Astrocyte of the spinal cord (primary cell): ENCODE measurements around the gene DDX19B.
A peak's percentile ranks its signal among the peaks of the same experiment; 100 is the strongest.
"Not testable (repeated sequence)": the region's sequence is repeated elsewhere in the genome, so short reads cannot be mapped to it uniquely, and the experiment has no call there.

Source experiments
- DNase-seq: peaks from one replicate; pipeline ENCODE4 v3.0.0; 2011; ENCODE audit warnings: low read depth, low spot score
- H3K4me3 ChIP-seq: 2 replicates; pipeline ENCODE4 v1.5.1; 2011; ENCODE audit warnings: low read depth, mild to moderate bottlenecking, low read length, moderate library complexity
- in situ Hi-C: cut with HindIII; loops from 2 replicates; pipeline ENCODE4 v1.10.0; 2017; ENCODE audit warnings: low sequenced_read_pairs
- TF ChIP-seq, protein P1 (sequence below): IDR thresholded peaks from 2 replicates; pipeline ENCODE4 v1.5.1; 2012; ENCODE audit warnings: low read depth, mild to moderate bottlenecking, low read length, inconsistent platforms

The DDX19B gene

DNA sequence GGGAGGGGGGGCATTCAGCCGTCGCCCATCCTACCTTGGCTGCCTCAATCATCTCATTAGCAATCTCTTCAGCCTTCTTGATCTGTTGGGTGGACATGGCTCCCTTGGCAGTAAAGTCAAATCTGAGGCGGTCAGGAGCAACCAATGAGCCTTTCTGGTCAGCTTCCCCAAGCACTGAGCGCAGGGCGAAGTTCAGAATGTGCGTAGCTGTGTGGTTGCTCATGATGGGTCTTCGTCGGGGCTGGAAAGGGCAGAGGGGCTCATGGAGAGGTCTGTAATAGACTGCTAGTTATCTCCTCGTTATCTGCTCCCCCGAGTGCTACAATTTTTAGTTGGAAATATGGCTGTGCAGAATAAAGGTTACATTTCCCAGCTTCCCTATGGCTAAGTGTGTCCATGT is 40.0 kb upstream of the DDX19B start:
- H3K4me3 ChIP-seq, result no peak overlapping the region
- TF ChIP-seq, protein P1, sequence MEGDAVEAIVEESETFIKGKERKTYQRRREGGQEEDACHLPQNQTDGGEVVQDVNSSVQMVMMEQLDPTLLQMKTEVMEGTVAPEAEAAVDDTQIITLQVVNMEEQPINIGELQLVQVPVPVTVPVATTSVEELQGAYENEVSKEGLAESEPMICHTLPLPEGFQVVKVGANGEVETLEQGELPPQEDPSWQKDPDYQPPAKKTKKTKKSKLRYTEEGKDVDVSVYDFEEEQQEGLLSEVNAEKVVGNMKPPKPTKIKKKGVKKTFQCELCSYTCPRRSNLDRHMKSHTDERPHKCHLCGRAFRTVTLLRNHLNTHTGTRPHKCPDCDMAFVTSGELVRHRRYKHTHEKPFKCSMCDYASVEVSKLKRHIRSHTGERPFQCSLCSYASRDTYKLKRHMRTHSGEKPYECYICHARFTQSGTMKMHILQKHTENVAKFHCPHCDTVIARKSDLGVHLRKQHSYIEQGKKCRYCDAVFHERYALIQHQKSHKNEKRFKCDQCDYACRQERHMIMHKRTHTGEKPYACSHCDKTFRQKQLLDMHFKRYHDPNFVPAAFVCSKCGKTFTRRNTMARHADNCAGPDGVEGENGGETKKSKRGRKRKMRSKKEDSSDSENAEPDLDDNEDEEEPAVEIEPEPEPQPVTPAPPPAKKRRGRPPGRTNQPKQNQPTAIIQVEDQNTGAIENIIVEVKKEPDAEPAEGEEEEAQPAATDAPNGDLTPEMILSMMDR, result no peak
- no peak for DNase-seq
- in situ Hi-C loops, result no loop called here

DNA sequence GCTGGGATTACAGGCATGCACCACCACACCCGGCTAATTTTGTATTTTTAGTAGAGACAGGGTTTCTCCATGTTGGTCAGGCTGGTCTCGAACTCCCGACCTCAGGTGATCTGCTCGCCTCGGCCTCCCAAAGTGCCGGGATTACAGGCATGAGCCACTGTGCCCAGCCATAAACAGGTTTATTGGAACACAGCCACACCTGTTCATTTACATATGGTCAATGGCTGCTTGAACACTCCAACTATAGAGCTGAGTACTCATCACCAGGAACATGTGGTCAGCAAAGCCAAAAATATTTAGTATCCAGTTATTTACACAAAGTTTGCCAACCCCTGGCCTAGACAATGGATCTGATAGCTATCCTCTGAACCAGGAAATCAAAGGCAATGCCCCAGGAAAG is 39.1 kb upstream of the DDX19B start:
- H3K4me3 ChIP-seq, in situ Hi-C loops, DNase-seq: not testable (repeated sequence)

DNA sequence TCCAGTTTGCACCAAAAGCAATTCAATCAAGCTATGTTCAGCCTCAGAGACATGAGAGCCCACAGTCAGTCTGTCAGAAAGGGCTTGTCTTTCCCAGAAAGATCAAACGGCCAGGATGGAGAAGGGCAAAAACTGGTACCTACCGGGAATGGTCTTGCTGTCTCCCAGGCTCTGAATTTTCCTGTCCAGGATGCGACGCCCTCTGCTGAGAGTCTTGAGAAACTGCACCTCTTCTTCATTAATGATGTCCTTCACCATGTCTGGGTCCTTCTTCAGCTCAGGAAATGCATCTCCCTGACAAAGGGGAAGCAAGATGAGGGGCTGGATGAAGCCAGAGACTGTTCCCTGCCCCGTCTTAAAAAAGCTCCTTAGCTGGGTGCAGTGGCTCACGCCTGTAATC is 31.5 kb upstream of the DDX19B start:
- no peak overlapping the region for H3K4me3 ChIP-seq
- in situ Hi-C loops, result no loop called here
- DNase-seq, result peak; percentile 41
- TF ChIP-seq, protein P1, result peak; percentile 72

DNA sequence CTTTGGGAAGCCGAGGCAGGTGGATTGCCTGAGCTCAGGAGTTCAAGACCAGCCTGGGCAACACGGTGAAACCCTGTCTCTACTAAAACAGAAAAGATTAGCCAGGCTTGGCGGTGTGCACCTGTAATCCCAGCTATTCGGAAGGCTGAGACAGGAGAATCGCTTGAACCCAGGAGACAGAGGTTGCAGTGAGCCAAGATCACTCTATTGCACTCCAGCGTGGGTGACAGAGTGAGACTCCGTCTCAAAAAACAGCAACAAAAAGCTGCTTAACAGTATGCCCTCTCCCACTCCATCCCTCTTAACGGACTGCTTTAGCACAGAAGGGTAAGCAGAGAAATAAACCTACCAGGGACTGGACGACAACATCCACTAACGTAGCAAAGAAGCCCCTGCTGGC is 31.1 kb upstream of the DDX19B start:
- H3K4me3 ChIP-seq, in situ Hi-C loops, DNase-seq: not testable (repeated sequence)

DNA sequence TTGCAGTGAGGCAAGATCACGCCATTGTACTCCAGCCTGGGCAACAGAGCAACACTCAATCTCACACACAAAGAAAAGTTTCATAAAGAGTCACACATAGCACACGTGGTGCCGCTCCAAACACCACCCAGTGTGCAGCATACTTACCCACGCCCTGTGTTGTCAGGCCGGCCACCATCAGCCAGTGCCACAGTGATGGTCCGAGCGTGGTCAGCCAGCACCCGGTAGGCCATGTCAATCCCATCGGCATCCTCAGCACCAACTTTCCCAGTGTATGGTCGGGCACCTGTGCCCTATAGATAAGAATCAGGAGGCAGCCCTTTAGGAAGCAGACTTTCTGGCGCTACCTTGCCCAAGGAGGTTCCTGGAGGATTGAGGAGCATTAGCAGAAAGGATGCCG is 29.5 kb upstream of the DDX19B start:
- TF ChIP-seq, protein P1, result no peak
- no peak for DNase-seq
- no peak overlapping the region for H3K4me3 ChIP-seq
- in situ Hi-C loops, result no loop called here

DNA sequence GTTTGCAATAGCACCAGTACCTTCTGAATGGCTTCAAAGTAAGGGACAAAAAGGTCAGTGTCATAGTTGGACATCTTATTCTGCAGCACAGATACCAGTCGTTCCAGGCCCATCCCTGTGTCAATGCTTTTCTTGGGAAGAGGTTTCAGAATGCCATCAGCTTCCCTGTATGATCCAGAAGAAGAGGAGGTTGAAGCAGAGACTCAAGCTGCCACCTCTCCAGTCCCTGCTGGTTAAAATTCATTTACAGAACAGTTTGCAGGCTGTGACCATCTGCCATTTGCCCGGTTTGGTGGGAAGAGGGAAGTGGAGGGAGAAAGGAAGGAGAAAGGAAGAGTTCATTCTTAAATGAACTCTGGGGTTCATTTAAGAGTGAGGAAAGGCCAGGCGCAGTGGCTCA is 28.8 kb upstream of the DDX19B start:
- TF ChIP-seq, protein P1, result no peak
- DNase-seq, result no peak
- H3K4me3 ChIP-seq, result no peak overlapping the region
- in situ Hi-C loops, result no loop called here

DNA sequence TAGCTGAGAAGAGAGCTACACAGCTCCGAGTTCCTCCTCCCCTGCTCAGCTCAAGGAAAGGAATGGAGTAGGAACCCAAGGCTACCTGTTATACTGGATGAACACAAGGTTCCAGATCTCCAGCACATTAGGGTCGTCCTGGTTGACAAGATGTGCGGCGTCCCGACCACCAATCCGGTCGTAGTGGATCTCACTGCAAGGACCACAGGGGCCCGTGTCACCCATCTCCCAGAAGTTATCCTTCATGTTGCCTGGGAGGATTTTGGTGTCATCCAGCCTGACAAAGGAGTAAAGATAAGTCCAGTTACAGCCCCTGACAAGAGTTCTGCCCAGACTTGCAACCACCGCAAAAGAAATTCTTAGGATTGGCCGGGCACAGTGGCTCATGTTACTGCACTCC is 27.3 kb upstream of the DDX19B start:
- DNase-seq, result no peak
- H3K4me3 ChIP-seq, result no peak overlapping the region
- TF ChIP-seq, protein P1, result no peak
- in situ Hi-C loops, result no loop called here

DNA sequence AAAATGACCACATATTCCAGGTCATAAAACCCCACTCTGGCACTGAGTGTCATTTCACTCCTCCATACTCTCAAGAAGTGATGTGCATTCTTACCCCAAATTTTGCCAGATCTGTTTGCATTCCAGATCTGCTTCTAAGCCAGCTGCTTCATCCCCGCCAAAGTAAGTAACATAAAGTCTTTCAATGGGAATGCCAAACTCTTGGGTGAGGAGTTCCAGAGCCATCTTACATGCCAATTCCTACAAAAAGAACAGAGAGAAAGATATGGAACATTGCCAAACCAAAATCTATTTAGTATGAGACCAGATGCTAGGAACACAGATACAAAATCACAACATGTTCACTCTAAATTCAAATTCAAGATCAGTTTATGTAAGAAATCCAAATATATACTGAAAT is 22.6 kb upstream of the DDX19B start:
- no peak for DNase-seq
- H3K4me3 ChIP-seq, result no peak overlapping the region
- TF ChIP-seq, protein P1, result no peak
- in situ Hi-C loops, result no loop called here

DNA sequence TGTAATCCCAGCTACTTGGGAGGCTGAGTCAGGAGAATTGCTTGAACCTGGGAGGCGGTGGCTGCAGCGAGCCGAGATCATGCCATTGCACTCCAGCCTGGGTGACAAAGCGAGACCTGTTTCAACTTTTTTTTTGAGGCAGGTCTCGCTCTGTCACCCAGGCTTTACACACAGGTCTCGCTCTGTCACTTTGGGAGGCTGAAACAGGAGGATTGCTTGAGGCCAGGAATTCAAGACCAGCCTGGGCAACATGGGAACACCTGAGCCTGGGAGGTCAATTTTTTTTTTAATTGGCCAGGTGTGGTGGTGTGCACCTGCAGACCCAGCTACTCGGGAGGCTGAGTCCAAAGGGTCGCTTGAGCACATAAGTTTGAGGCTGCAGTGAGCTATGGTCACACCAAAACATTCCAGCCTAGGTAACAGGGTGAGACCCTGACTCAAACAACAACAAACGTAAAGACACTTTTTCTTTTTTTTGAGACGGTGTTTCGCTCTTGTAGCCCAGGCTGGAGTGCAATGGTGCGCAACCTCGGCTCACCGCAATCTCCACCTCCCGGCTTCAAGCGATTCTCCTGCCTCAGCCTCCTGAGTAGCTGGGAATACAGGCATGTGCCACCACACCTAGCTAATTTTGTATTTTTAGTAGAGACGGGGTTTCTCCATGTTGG is 11.5 kb upstream of the DDX19B start:
- DNase-seq, in situ Hi-C loops: not testable (repeated sequence)
- H3K4me3 ChIP-seq, result peak overlapping the region; percentile 91
